ENCODE measurements around the gene KAT2A. TPM values are rescaled to one million over a fixed set of nuclear protein-coding genes. Genes with fewer than 3 reads are reported as not detected.

Gene KAT2A
- total and polyA plus RNA-seq, 9 of the 15 experiments (the other 6 are each of a cell fraction or from before 2014, with no cell fraction given): 1.5 to 80.4 (median 31.9) TPM

- TF ChIP-seq MLLT1 (IDR thresholded peaks at IDR 0.05): no peak
- TF ChIP-seq NFIX (CRISPR knock-in tag; IDR thresholded peaks at IDR 0.05; ENCODE audit: low read depth): no peak
- TF ChIP-seq IRF9 (tag; IDR thresholded peaks at IDR 0.05): no peak
- no peak for TF ChIP-seq TGIF2 (CRISPR knock-in tag; IDR thresholded peaks at IDR 0.05)
- no peak for TF ChIP-seq ERF (CRISPR knock-in tag; IDR thresholded peaks at IDR 0.05)
- no peak; the same call in 1 of the 2 replicates for TF ChIP-seq SREBF2 (CRISPR knock-in tag; IDR thresholded peaks at IDR 0.05)
- TF ChIP-seq HMBOX1 (IDR thresholded peaks at IDR 0.05): 0 out of 2 replicates have a peak, but pooled peaks have one; percentile 8
- peak; percentile 10; the same call in 1 of the 2 replicates for TF ChIP-seq C11orf30 (IDR thresholded peaks at IDR 0.05; ENCODE audit: low read depth)
- no peak for TF ChIP-seq CBX8 (IDR thresholded peaks at IDR 0.05; ENCODE audit: borderline replicate concordance, extremely low read depth, low read depth, low read length, poor library complexity, severe bottlenecking)
- peak in 1 of 2 experiments; percentile 43; a peak in 2 of 4 replicates for TF ChIP-seq SIN3A (IDR thresholded peaks at IDR 0.05; ENCODE audit: borderline replicate concordance in 2 of 2, control insufficient read depth in 1 of 2, low read depth in 2 of 2, low read length in 2 of 2)
- no peak for TF ChIP-seq GATAD2B (IDR thresholded peaks at IDR 0.05; ENCODE audit: borderline replicate concordance)
- TF ChIP-seq ZNF12 (CRISPR knock-in tag; IDR thresholded peaks at IDR 0.05): no peak
- no peak for TF ChIP-seq CHD1 (IDR thresholded peaks at IDR 0.05; ENCODE audit: low read length)
- no peak for TF ChIP-seq ATF7 (IDR thresholded peaks at IDR 0.05)
- no peak for TF ChIP-seq CHD4 (IDR thresholded peaks at IDR 0.05; ENCODE audit: insufficient read depth, insufficient replicate concordance, low read depth, low read length, poor library complexity, severe bottlenecking)
- no peak for TF ChIP-seq SRSF9 (IDR thresholded peaks at IDR 0.05; ENCODE audit: borderline replicate concordance, low read depth, low read length)
- no peak for TF ChIP-seq RUNX1 (IDR thresholded peaks at IDR 0.05; ENCODE audit: low read depth)
- TF ChIP-seq HOXB6 (CRISPR knock-in tag; IDR thresholded peaks at IDR 0.05; ENCODE audit: borderline replicate concordance): no peak
- TF ChIP-seq ZBTB49 (CRISPR knock-in tag; IDR thresholded peaks at IDR 0.05; ENCODE audit: borderline replicate concordance): no peak
Measured at GRCh38 chr17:42153919-42154742, 33.0 kb upstream of the KAT2A start (continued).
